Astrocyte (in vitro differentiated cells and primary cell): ENCODE data around the gene KCNN3. TPM values are rescaled to one million over a fixed set of nuclear protein-coding genes. Genes with fewer than 3 reads are reported as not detected.

Experiments used
- DNase-seq: peaks from one replicate; pipeline ENCODE4 v3.0.0-alpha.2; 2010; ENCODE audit warnings: low read depth
- FAIRE-seq: peaks from 2 replicates; lab custom pipeline; 2011; peaks lifted over from hg19 to GRCh38; lab: Jason Lieb, UNC
- H2AFZ ChIP-seq: 2 replicates; pipeline ENCODE4 v1.6.0; 2012; ENCODE audit warnings: low read depth, low read length, inconsistent platforms
- H3K27ac ChIP-seq: 2 replicates; pipeline ENCODE4 v1.5.1; 2011; ENCODE audit warnings: low read depth, low read length, inconsistent platforms
- H3K27me3 ChIP-seq: 2 replicates; pipeline ENCODE4 v1.6.0; 2011; ENCODE audit warnings: low read length, inconsistent platforms; ENCODE audit not compliant: insufficient read depth
- H3K36me3 ChIP-seq: 2 replicates; pipeline ENCODE4 v1.5.1; 2011; ENCODE audit warnings: low read length, inconsistent platforms; ENCODE audit not compliant: insufficient read depth
- H3K4me1 ChIP-seq: 2 replicates; pipeline ENCODE4 v1.5.1; 2011; ENCODE audit warnings: low read length, inconsistent platforms; ENCODE audit not compliant: insufficient read depth
- H3K4me2 ChIP-seq: 2 replicates; pipeline ENCODE4 v1.6.0; 2012; ENCODE audit warnings: low read length, inconsistent platforms
- H3K4me3 ChIP-seq: 2 replicates; pipeline ENCODE4 v1.5.1; 2011; ENCODE audit warnings: low read depth, mild to moderate bottlenecking, low read length, inconsistent platforms; ENCODE audit not compliant: insufficient read depth
- H3K79me2 ChIP-seq: 2 replicates; pipeline ENCODE4 v1.6.0; 2012; ENCODE audit warnings: mild to moderate bottlenecking, low read length, inconsistent platforms; ENCODE audit not compliant: insufficient read depth
- H3K9ac ChIP-seq: 2 replicates; pipeline ENCODE4 v1.6.0; 2012; ENCODE audit warnings: mild to moderate bottlenecking, low read length, inconsistent platforms
- H3K9me3 ChIP-seq: 2 replicates; pipeline ENCODE4 v1.5.1; 2012; ENCODE audit warnings: low read depth, mild to moderate bottlenecking, low read length, inconsistent platforms; ENCODE audit not compliant: insufficient read depth
- H4K20me1 ChIP-seq: 2 replicates; pipeline ENCODE4 v1.6.0; 2012; ENCODE audit warnings: low read length, inconsistent platforms; ENCODE audit not compliant: insufficient read depth
- H3K27ac Mint-ChIP-seq: one replicate; pipeline ENCODE4 v1.8.0; 2021; ENCODE audit warnings: mild to moderate bottlenecking, mixed read lengths; ENCODE audit not compliant: unreplicated experiment
- H3K27me3 Mint-ChIP-seq: one replicate; pipeline ENCODE4 v1.8.0; 2021; ENCODE audit warnings: low read depth, mixed read lengths; ENCODE audit not compliant: unreplicated experiment
- H3K36me3 Mint-ChIP-seq: one replicate; pipeline ENCODE4 v1.8.0; 2021; ENCODE audit warnings: low read depth, mixed read lengths; ENCODE audit not compliant: unreplicated experiment
- H3K4me1 Mint-ChIP-seq: one replicate; pipeline ENCODE4 v1.8.0; 2021; ENCODE audit warnings: low read depth, mixed read lengths; ENCODE audit not compliant: unreplicated experiment
- H3K4me3 Mint-ChIP-seq: one replicate; pipeline ENCODE4 v1.8.0; 2021; ENCODE audit warnings: mild to moderate bottlenecking, moderate library complexity, mixed read lengths; ENCODE audit not compliant: unreplicated experiment
- H3K9me3 Mint-ChIP-seq: one replicate; pipeline ENCODE4 v1.8.0; 2021; ENCODE audit warnings: mild to moderate bottlenecking, mixed read lengths; ENCODE audit not compliant: unreplicated experiment
- EZH2 ChIP-seq: IDR thresholded peaks from 2 replicates; pipeline ENCODE4 v1.6.1; 2012; ENCODE audit warnings: mild to moderate bottlenecking, low read length, inconsistent platforms; ENCODE audit not compliant: insufficient read depth
- total RNA-seq: library from RNA; stranded (reverse); gene quantifications from 2 replicates; pipeline ENCODE4 v1.2.1, GENCODE V29; 2021
- TF ChIP-seq, protein P1 (sequence below): IDR thresholded peaks from 2 replicates; pipeline ENCODE4 v1.5.1; 2011; ENCODE audit warnings: low read depth, mild to moderate bottlenecking, inconsistent platforms, low read length, moderate library complexity; ENCODE audit not compliant: insufficient read depth

Gene KCNN3
- total RNA-seq, 1 donor from 2014 or later, result 0.66 TPM

DNA sequence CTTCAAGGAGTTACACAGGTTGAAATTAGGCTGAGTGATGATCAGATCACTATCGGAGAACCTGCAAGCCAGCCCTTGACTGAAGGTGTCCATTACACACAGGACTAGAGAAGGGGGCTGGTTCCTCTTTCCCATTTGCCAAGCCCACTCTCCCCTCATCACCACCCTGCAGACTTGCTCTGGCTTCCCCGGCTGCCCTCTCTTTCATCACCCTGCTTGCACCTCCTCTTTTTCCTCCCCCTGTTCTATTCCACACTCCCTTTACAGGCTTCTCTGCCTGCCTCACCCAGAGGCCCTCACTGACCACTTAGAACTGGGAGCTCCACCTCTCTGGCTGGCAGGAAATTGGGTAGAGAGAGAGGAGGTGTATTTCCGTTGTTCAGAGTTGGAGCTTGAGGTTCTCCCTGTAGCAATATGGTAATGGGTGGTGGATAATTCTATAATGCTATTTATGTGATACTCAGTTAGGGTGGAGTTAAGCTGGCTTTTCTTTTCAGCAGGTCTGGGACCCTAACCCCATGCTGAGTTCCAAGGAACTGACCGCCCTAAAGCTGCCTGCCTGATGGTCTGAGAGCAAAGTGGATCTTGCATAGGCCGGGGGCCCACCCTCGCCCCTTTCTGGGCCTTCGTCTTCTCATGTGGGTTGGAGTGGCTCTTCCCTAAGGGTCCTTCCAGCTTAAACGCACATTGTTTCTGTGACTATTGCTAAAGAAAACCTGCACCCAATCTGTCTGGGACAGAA lies 150.3 kb downstream of the KCNN3 start:
- Histone ChIP-seq H3K79me2 (no peaks in the 10 kb centered on the region), H4K20me1 (no peaks in the 10 kb centered on the region), H3K4me2 (no peak overlapping the region), H3K36me3 (no peaks in the 10 kb centered on the region), H2AFZ (no peak overlapping the region), H3K4me3 (no peak overlapping the region), H3K27me3 (no peaks in the 10 kb centered on the region), H3K4me1 (no peaks in the 10 kb centered on the region), H3K9ac (no peak overlapping the region), H3K27ac (no peak overlapping the region), H3K9me3 (no peaks in the 10 kb centered on the region)
- DNase-seq (no peak), FAIRE-seq (no peak)
- Mint-ChIP-seq H3K36me3 (no peaks in the 10 kb centered on the region), H3K4me3 (no peak overlapping the region), H3K27ac (no peak overlapping the region), H3K4me1 (no peaks in the 10 kb centered on the region), H3K9me3 (no peaks in the 10 kb centered on the region), H3K27me3 (peaks cover 13% of the 10 kb centered on the region)
- no peak for TF ChIP-seq EZH2
- TF ChIP-seq, protein P1, sequence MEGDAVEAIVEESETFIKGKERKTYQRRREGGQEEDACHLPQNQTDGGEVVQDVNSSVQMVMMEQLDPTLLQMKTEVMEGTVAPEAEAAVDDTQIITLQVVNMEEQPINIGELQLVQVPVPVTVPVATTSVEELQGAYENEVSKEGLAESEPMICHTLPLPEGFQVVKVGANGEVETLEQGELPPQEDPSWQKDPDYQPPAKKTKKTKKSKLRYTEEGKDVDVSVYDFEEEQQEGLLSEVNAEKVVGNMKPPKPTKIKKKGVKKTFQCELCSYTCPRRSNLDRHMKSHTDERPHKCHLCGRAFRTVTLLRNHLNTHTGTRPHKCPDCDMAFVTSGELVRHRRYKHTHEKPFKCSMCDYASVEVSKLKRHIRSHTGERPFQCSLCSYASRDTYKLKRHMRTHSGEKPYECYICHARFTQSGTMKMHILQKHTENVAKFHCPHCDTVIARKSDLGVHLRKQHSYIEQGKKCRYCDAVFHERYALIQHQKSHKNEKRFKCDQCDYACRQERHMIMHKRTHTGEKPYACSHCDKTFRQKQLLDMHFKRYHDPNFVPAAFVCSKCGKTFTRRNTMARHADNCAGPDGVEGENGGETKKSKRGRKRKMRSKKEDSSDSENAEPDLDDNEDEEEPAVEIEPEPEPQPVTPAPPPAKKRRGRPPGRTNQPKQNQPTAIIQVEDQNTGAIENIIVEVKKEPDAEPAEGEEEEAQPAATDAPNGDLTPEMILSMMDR, result no peak

DNA sequence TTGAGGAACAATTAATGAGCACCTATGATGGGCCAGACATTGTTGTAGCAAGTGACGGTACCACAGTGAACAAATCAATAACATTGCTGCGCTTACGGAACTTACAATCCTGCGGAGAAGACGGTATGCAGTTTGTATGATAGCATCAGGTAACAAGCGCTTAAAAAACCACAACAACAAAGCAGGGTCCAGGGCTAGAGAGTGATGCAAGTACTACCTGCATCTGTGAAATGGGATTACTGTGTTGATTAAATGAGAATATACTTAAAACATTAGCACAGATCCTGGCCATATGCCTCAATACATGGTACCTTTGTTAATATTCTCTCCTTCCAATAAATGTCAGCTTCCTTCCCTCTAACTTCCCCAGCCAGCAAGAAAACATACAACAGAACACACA lies 151.5 kb downstream of the KCNN3 start:
- H3K27ac ChIP-seq, result no peak overlapping the region
- H3K9me3 ChIP-seq, result no peaks in the 10 kb centered on the region
- Mint-ChIP-seq H3K27me3 (peaks cover 11% of the 10 kb centered on the region), H3K27ac (no peak overlapping the region), H3K36me3 (no peaks in the 10 kb centered on the region), H3K4me1 (no peaks in the 10 kb centered on the region), H3K9me3 (no peaks in the 10 kb centered on the region), H3K4me3 (no peak overlapping the region)
- no peaks in the 10 kb centered on the region for H3K79me2 ChIP-seq
- H3K36me3 ChIP-seq, result no peaks in the 10 kb centered on the region
- H3K4me3 ChIP-seq, result no peak overlapping the region
- H3K9ac ChIP-seq, result no peak overlapping the region
- no peak overlapping the region for H3K4me2 ChIP-seq
- no peak for FAIRE-seq
- no peaks in the 10 kb centered on the region for H3K27me3 ChIP-seq
- peaks cover 6% of the 10 kb centered on the region for H4K20me1 ChIP-seq
- H2AFZ ChIP-seq, result no peak overlapping the region
- no peaks in the 10 kb centered on the region for H3K4me1 ChIP-seq
- TF ChIP-seq EZH2, result no peak
- TF ChIP-seq, protein P1, result no peak
- no peak for DNase-seq

DNA sequence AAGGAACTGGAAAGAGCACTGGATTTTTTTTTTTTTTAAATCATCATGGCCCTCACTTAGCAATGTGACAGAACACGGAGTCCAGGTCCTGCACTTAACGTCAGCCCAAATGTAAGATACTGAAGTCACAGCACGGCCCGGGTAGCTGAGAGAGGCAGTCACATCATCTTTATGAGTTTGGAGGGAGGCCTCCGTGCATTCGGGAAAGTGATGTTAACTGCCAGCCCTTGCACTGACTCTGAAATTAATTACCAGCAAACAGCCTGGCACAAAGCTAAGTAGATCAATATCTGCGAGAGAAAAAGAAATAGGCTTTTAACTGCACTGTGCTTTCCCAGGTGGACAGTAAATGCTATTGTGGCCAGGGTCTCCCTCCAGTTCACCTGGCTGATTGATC lies 152.6 kb downstream of the KCNN3 start:
- Histone ChIP-seq H2AFZ (no peak overlapping the region), H3K4me2 (no peak overlapping the region), H3K79me2 (no peaks in the 10 kb centered on the region), H3K27me3 (no peaks in the 10 kb centered on the region), H3K9ac (no peak overlapping the region), H4K20me1 (peaks cover 6% of the 10 kb centered on the region), H3K27ac (no peak overlapping the region), H3K4me1 (no peaks in the 10 kb centered on the region), H3K9me3 (no peaks in the 10 kb centered on the region), H3K4me3 (no peak overlapping the region), H3K36me3 (no peaks in the 10 kb centered on the region)
- H3K4me1 Mint-ChIP-seq, result no peaks in the 10 kb centered on the region
- peaks cover 16% of the 10 kb centered on the region for H3K27me3 Mint-ChIP-seq
- TF ChIP-seq, protein P1, result no peak
- TF ChIP-seq EZH2, result no peak
- no peak overlapping the region for H3K4me3 Mint-ChIP-seq
- DNase-seq, result no peak
- no peaks in the 10 kb centered on the region for H3K36me3 Mint-ChIP-seq
- no peak for FAIRE-seq
- H3K27ac Mint-ChIP-seq, result no peak overlapping the region
- no peaks in the 10 kb centered on the region for H3K9me3 Mint-ChIP-seq
